Fibroblast of gingiva (primary cell): ENCODE results near the gene NSUN6.
A peak's percentile ranks its signal among the peaks of the same experiment; 100 is the strongest.

Source experiments
- DNase-seq: peaks from one replicate; pipeline ENCODE4 v3.0.0-alpha.2; 2011; ENCODE audit warnings: low read depth

NSUN6 gene

DNA sequence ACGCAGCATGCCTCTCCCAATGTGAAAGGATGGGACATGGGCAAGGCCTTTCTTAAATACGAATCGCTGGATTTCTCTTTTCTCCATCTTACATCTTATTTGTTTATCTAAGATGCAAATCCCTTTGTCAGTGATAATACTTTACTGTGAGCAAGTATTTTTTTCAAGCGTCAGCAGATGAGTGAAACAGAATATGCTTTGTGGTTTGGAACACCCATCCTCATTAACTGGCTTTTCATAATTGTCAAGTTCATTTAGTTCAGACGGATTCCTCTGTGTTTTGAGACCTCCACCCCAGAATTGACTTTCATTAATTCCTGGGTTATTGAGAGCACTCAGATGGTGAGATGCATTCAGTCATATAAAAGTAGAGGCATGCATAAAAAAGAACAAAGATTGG lies 149.8 kb downstream of the NSUN6 start:
- no peak for DNase-seq

DNA sequence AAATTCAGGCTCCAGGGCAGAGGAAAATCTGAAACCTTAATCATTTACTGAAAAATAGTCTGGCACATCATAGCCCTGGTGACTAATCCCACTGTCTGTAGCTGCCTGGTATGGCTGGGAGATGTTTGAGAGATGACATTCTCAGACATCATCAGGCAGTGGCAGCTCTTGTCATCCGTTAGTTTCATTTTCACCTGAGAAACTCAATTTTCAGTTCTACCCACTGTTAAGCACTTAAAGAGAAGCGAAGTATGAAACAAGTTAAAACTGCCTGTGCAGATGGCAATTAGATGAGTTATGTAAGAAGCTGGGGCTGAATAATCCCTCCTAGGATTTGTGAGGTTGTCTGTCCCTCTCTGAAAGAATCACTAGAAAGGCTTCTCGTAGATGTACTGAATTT lies 150.2 kb downstream of the NSUN6 start:
- DNase-seq, result peak; percentile 27

- no peak for DNase-seq
These were observed 150.8 kb downstream of the NSUN6 start for GRCh38 chr10:18500576-18500975.

DNA sequence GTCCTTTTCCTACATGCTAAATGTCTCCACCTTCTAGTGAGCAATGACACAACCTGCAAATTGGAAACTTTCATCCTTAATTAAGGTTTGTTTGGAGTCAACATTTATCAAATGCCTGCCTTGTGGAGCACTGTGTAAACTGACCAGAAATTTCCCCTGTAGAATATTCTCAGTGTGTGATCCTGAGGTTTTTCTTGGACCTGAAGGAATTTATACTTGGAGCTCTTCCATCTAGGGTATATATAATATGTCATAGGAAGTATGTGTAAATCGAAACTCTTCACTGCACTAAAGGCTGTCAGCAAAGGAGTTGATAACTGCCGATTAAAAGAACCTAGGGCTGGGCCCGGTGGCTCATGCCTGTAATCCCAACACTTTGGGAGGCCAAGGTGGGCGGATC lies 152.4 kb downstream of the NSUN6 start:
- DNase-seq, result no peak

GRCh38 chr10:18497806-18498369 lies 153.5 kb downstream of the NSUN6 start:
- no peak for DNase-seq
